Measurements from ENCODE around the gene MRPL39. TPM values are rescaled to one million over a fixed set of nuclear protein-coding genes. Genes with fewer than 3 reads are reported as not detected.

The MRPL39 gene
- total and polyA plus RNA-seq, 3 donors from 2014 or later: 35.5 to 66.7 (median 48.8) TPM

DNA sequence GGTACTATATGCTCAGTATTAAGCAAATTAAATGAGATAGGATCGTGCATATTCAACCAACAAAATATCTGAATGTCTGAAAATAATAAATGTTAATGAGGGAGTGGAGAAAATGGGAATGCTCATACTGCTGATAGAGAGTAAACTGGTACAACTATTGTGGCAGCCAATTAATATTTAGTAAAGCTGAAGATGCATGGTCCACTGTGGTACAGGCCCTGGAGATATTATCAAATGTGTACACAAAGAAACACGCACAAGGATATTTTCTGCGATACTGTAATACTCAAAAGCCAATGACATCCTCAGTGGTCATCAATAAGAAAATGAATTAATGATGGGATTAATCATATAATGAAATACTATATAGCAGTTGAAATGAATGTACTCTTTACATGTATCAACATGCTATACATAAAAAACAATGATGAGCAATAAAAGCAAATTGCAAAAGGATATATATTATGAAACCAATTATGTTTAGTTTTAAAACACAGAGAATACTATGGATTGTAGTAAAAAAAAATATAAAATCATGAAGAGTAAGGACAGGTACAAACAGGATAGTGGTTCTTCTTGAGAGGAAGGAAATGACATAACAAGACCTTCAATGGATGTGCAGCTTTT is 25.0 kb downstream of the MRPL39 start:
- no peaks in the 10 kb centered on the region for H3K9me3 ChIP-seq
- no peak for TF ChIP-seq POLR2A (IDR thresholded peaks at IDR 0.05)
- TF ChIP-seq, protein P1, sequence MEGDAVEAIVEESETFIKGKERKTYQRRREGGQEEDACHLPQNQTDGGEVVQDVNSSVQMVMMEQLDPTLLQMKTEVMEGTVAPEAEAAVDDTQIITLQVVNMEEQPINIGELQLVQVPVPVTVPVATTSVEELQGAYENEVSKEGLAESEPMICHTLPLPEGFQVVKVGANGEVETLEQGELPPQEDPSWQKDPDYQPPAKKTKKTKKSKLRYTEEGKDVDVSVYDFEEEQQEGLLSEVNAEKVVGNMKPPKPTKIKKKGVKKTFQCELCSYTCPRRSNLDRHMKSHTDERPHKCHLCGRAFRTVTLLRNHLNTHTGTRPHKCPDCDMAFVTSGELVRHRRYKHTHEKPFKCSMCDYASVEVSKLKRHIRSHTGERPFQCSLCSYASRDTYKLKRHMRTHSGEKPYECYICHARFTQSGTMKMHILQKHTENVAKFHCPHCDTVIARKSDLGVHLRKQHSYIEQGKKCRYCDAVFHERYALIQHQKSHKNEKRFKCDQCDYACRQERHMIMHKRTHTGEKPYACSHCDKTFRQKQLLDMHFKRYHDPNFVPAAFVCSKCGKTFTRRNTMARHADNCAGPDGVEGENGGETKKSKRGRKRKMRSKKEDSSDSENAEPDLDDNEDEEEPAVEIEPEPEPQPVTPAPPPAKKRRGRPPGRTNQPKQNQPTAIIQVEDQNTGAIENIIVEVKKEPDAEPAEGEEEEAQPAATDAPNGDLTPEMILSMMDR (IDR thresholded peaks at IDR 0.05): no peak
- H3K4me3 ChIP-seq: no peak overlapping the region
- WGBS, 2 donors: 92 to 94% methylated on average over 3 of the region's 3 CpGs
- intact Hi-C loops (cut with DNase I; ENCODE audit: low total_unique reads): no loop called here
- DNase-seq: no peak
- H3K27me3 ChIP-seq: no peaks in the 10 kb centered on the region
- no peaks in the 10 kb centered on the region for H3K36me3 ChIP-seq (ENCODE audit: low read depth, missing control alignments)
- H3K4me1 ChIP-seq: no peaks in the 10 kb centered on the region
- H3K27ac ChIP-seq: no peak overlapping the region

DNA sequence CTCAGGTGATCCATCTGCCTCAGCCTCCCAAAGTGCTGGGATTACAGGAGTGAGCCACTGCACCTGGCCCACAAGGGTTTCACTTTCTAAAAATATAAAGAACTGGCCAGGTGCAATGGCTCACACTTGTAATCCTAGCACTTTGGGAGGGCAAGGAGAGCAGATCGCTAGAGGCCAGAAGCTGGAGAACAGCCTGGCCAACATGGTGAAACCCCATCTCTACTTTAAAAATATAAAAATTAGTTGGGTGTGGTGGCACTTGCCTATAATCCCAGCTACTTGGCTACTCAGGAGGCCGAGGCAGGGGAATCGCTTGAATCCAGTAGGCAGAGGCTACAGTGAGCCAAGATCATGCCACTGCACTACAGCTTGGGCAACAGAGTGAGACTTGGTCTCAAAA is 25.7 kb downstream of the MRPL39 start:
- H3K27me3 ChIP-seq: no peaks in the 10 kb centered on the region
- no peaks in the 10 kb centered on the region for H3K36me3 ChIP-seq (ENCODE audit: low read depth, missing control alignments)
- TF ChIP-seq, protein P1 (IDR thresholded peaks at IDR 0.05): no peak
- no peak for TF ChIP-seq POLR2A (IDR thresholded peaks at IDR 0.05)
- no peak overlapping the region for H3K4me3 ChIP-seq
- H3K4me1 ChIP-seq: no peaks in the 10 kb centered on the region
- 93 to 98% methylated on average over 3 of the region's 3 CpGs for WGBS, 2 donors
- no peaks in the 10 kb centered on the region for H3K9me3 ChIP-seq
- intact Hi-C loops (cut with DNase I; ENCODE audit: low total_unique reads): no loop called here
- DNase-seq: no peak
- H3K27ac ChIP-seq: no peak overlapping the region

DNA sequence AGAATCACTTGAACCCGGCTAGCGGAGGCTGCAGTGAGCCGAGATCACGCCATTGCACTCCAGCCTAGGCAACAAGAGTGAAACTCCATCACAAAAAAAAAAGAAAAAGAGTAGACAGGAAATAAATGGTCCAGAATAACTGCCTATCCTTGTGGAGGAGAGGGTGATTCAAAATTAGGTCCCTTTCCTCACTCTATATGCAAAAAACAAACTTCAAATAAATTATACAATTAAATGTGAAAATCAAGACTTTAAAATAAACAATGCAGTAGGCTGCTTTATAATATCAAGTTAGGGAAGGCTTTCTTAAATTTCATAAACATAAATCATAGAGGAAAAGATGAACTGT is 26.4 kb downstream of the MRPL39 start:
- no peak for TF ChIP-seq POLR2A (IDR thresholded peaks at IDR 0.05)
- TF ChIP-seq, protein P1 (IDR thresholded peaks at IDR 0.05): no peak
- no peaks in the 10 kb centered on the region for H3K27me3 ChIP-seq
- intact Hi-C loops (cut with DNase I; ENCODE audit: low total_unique reads): no loop called here
- H3K9me3 ChIP-seq: no peaks in the 10 kb centered on the region
- WGBS, 2 donors: 96 to 97% methylated on average over 4 of the region's 4 CpGs
- H3K27ac ChIP-seq: no peak overlapping the region
- H3K36me3 ChIP-seq (ENCODE audit: low read depth, missing control alignments): no peaks in the 10 kb centered on the region
- H3K4me1 ChIP-seq: no peaks in the 10 kb centered on the region
- no peak overlapping the region for H3K4me3 ChIP-seq
- no peak for DNase-seq

DNA sequence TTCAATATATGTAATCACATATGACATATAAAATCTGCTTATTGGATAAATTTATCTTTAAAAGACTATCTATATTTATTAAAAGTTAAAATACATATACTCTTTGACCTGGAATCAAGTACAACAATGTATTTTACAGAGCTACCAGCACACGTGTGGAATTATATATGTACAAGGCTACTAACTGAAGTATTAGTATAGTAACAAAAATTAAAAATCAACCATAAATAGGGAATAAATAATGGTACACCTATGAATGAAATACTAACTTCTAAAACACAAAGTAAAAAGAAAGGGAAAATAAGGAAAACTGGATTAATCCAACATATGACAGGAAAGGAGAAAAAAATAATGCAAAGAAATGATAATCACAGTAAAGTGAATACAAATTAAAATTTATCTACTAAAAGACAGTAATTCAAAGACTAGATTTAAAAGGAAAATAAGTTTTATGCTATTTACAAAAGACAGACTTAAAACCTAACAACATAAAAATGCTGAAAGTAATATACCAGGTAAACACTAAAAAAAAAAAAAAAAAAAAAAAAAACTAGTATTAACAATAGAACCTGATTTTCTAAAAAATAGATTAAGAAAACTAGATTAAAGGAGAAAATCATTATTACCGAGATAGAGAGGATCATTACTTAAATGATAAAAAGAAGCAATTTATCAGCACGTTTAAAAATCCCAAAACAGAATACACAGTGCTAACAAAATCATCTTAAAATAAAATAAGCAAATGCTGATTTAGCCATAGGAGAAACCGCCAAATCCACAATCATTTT is 27.9 kb downstream of the MRPL39 start:
- H3K27me3 ChIP-seq: no peaks in the 10 kb centered on the region
- intact Hi-C loops (cut with DNase I; ENCODE audit: low total_unique reads): no loop called here
- no peaks in the 10 kb centered on the region for H3K9me3 ChIP-seq
- H3K36me3 ChIP-seq (ENCODE audit: low read depth, missing control alignments): no peaks in the 10 kb centered on the region
- 71 to 72% methylated on average over 4 of the region's 4 CpGs for WGBS, 2 donors
- H3K27ac ChIP-seq: no peak overlapping the region
- TF ChIP-seq, protein P1 (IDR thresholded peaks at IDR 0.05): no peak
- TF ChIP-seq POLR2A (IDR thresholded peaks at IDR 0.05): no peak
- H3K4me3 ChIP-seq: no peak overlapping the region
- no peaks in the 10 kb centered on the region for H3K4me1 ChIP-seq
- DNase-seq: no peak
